NCI-H748 (cell line): ENCODE data around the gene KDM1A.

Source experiments
- DNase-seq: peaks from one replicate; lab custom pipeline; 2025; ENCODE audit not compliant: unreplicated experiment; lab: John Stamatoyannopoulos, UW

The KDM1A gene

DNA sequence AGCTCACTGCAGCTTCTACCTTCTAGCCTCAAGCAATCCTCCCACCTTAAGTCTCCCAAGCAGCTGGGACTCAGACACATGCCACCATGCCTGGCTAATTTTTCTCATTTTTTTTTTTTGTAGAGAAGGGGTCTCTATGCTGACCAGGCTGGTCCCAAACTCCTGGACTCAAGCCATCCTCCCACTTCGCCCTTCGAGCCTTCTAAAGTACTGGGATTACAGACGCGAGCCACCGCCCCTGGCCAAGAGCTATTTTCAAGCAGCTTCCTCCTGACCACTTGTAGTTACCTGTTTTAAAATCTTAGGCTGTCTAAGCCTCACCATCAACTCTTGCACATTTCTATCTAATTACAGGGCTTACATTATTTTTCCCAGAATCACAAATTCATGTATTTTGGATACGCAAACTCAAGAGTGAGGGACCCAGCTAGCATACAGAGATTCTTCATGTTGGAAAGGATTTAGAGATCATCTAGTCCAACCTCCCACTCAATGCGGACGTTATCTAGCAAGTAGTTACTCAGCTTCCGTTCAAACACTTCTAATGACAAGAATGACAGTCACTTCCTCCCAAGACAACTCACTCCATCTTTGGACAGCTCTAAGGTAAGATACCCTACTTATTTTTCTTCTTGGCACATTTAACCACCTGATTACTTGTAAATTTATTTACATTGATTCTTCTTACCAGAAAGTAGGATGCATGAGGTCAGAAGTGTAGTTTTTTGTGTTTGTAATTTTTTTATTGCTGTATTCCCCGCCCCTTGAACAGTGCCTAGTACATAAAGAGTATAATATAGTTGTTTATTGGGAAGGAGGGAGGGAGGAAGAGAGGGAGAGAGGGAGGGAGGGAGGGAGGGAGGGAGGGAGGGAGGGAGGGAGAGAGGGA, 84.0 kb downstream of the KDM1A start:
- DNase-seq = no peak

DNA sequence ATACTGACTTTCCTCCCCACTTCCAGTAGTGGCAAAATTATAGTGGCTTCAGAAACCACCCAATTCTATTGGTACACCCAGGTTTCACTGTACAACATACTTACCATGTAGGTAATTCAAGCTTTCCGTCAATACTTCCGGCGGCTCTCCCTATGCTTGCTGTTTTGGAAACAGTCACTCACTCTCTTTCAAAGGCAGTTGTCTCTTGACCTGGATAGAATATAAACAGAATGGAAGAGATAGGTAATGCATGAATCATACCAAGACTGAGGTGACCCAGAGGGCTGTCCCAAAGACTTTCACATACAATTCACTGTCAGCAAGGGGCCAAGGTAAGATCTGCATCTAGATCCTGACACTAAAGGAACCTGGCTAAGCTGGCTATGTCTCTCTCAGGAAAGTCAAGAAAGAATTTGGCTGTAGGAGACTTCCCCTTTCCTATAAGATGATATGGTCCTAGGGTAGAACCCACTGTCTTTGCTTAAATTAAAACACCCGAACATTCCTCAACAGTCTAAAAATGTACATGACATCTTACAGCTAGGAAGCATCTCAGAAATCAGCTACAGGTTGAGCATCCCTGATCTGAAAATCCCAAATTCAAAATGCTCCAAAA, 89.8 kb downstream of the KDM1A start:
- no peak for DNase-seq

DNA sequence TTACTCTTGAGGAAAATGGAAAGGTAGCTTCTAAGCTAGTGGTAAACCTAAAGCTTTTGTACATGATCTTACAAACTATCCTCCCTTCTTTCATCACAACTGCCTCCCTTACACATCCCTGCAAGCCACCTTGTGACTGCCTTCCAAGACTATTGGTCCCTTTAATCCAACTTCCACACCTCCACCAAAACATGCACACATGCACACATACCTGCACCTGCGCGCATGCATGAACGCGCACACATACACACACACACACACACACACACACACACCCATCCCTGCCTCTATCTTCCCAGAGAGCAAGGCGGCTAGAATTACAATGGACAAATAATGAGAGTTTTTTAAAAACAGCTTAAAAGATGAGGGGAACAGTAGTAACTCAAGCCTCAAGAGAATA, 91.1 kb downstream of the KDM1A start:
- DNase-seq = no peak

DNA sequence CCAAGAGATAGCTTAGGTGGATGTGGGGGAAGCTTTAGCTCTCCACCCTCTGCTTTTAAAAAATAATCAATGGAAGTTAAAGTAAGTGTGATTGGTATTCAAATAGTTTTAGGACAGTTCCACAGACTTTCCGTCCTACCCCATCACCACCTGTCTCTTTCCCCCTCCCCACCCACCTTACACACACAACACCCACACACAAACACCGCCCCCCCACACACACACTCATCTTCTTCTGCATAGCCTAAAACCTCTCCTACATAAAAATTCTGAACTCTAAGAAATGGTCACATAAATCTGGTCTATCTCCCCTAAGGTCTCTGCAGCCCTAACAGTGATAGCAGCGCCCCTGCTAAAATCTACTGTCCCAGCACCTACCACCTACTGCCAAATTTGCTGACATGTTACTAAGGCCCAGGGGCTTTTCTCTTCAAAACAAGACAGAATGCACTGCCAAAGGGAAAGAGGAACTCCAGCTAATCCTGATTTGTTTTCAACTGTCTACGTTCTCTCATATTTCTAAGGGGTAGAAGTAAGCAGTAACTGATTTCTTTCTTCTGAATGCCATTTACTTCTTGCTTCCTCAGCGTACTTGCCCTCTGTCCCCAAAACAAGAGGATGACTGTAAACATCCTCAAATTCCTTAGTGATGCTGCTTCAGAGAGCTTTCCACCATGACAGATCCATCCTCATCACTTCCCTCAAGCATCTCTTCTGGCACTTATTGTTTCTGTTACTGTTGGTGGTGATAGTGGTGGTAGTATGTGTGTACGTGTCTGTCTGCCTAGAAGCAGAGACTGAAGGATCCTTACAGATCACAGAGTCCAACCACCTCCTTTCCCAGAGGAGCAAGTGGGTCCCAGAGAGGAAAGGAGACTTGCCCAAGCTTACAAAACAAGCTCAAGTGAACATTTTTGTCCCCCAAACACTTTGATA, 92.6 kb downstream of the KDM1A start:
- DNase-seq = no peak

DNA sequence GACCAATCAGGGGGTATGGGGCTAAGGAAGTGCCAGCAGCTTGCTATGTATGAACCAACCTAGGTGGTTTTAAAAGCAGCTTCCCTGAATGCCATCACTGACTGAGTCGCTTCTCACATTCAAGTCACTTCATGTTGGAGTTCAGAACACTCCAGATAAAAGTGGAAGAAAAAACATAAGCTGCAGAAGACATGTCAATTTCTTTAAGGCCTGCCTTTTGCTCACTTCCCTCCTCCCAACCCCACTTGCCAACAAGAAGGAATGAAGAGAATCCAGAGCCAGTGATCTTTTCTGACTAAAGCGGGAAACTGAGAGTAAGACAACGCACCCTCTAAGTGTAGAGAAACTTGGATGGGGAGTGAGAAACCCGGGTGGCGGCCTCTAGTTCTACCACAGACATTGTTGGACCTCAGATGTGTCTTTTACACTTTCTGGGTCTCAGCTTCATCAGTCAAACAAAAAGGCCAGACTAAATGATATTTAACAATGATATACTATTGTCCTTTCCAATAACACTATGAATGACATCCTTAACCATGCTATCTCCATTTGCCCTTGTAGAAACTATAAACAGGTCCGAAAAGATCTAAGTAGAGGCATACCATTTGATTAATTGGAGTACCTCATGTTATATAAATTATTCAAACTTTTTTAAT, 95.3 kb downstream of the KDM1A start:
- DNase-seq = no peak

DNA sequence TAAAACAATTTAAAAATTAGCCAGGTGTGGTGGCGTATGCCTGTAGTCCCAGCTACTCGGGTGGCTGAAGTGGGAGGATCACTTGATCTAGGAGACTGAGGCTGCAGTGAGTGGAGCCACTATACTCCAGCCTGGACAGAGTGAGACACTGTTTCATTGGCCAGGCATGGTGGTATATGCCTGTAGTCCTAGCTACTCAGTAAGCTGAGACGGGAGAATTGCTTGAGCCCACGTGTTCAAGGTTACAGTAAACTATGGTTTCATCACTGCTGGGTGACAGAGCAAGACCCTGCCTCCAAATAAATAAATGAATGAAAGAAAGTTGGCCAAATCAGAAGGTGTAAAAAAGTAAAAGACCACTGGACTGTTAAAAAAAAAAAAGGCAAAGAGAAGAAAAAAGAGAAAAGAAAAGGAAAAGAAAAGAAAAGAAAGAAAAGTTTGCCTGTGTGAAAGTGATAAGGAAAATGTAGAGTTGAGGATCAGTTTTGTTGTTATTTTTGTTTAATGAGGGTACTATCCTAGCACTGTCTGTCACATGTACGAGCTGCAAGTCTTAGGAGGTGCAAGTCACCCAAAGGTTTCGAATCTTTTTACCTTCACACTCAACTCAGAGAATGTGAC, 97.1 kb downstream of the KDM1A start:
- no peak for DNase-seq

DNA sequence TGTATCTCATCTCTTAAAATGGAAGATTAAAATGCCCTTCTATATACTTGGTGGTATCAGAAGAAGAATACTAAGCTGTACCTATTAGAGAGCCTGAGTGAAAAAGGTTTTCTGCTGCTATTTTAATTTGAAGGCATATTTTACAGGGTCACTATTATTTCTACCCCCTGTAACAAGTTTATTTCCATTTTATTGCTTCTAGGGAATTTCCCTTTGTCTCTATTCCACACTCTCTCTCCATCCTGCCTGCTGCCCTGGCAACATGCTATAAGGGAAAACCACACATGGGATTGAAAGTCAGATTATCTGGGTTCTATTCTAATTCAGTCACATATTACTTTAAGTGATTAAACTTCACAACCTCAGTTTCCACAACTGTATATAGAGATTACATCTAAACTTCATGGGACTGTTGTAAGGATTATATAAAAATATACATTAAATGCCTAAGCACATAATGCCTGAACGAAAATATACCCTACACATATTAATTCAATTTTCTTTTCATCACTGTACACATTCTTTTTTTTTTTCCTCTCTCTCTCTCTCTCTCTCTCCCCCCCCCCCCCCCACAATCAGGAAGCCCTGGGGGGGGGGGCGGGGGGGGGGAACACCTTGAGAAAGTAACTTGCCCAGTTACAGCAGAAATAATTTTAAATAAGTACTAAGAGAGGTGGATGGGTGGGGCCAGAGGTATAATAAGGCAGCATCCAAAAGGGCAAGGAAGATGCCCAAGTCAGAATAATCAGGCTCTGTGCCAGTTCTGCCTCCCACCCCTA, 97.8 kb downstream of the KDM1A start:
- no peak for DNase-seq

DNA sequence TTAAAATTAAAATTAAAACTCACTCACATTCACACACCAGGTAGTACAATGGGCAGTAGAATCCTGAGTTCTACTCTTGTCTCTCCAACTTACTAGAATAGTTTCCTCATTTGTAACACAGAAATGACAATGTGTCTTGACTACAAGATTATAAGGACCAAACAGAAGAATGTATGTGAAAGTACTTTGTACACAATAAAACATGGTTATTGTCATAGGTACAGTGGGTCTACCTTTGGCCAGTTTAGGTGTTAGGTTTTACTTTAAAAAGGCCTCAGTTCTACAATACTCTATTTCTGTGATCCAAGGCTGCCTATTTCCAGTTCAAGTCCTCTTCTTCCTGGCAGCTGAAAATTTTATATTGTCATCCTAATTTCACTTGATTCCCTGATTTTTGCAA, 99.1 kb downstream of the KDM1A start:
- no peak for DNase-seq

DNA sequence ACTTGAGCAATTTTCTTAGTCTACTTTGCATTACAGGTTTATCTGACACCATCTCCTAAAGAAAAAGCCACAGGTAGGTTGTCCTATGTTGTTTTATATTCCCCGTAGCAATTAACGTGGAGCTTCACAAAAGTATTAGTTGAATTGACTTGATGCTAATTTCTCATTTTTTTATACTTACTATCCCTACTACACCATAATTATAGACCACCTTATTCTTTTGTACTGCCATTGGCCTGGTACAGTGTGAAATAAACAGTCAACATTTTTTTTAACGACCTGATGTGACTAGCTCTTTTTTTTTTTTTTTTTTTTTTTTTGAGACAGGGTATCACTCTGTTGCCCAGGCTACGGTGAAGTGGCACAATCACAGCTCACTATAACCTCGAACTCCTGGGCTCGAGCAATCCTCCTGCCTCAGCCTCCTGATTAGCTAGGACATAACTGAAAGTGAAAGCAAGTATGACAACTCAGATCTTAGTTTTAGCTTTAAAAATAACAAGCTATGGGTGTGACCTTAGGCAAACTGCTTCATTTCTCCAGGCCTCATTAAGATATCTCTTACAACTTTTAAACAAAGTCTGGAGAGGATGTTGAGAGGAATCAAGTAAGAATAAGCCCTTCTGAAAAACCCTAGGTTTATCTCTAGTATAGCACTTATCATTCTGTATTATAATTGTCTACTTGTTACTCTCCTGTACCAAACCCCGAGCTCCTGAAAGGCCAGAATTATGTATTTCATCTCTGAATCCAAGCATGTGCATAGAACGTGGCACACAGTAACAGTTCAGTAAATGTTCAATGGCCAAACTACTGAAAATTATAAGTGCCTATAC, 99.9 kb downstream of the KDM1A start:
- DNase-seq = no peak

DNA sequence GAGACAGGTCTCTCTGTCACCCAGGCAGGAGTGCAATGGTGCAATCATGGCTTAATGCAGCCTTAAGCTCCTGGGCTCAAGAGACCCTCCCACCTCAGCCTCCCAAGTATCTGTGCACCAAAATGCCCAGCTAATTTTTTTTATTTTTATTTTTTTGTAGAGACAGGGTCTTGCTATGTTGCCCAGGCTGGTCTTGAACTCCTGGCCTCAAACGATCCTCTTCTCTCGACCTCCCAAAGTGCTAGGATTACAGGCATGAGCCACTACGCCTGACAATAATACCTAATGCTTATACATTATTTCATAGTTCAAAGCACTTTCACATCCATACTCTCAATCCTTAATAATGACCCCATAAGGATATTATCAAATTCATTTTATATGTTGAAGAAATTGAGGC, 101.1 kb downstream of the KDM1A start:
- DNase-seq = no peak

DNA sequence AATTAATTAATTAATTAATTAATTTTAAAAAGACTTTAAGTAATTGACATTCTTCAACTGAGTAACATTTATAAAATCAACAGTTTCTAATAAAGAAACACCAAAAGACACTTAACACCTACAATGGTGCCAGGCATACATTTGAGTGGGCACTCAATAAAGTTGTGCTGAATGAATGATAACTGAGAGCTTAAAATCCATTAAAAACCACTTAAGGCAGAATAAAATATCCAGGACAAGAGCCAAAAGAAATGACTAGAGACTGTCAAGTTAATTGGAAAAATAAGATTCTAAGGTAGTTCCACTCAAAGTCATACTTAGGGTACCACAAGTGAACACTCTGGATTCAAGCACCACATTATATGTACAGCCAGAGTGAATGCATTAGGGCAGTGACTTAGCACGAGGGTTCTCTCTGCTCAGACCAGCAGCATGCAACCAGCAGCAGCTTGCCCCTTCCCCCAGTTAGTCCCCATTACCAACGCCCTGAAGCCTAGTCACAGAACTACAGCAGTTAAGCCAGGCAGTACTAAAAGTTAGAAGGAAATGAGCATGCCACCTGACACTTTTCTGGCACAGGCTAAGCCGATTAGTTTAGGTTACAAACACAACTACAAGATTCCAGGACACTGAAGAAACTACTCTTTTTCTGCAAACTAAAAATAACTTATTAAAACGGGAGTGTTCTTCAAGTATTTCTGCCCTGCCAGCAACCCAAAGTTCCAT, 102.9 kb downstream of the KDM1A start:
- no peak for DNase-seq

DNA sequence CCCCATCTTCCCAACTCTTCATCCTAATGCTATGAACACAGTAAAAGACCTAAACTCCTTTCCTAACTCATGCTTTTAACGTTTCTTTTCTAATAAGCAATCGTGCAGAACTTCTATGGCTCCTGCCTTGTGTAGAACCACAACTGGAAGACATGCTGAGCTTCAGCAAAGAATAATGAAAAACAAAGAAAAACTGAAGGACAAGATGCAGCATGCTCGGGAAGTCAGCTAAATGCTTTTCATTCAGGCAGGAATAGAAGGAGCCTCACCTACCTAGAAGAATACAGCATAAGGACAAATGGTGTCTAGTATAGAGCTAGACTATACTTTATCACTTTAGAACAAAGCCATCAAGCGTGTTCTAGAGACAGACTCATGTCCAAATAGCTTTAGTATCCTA, 103.5 kb downstream of the KDM1A start:
- DNase-seq = no peak

DNA sequence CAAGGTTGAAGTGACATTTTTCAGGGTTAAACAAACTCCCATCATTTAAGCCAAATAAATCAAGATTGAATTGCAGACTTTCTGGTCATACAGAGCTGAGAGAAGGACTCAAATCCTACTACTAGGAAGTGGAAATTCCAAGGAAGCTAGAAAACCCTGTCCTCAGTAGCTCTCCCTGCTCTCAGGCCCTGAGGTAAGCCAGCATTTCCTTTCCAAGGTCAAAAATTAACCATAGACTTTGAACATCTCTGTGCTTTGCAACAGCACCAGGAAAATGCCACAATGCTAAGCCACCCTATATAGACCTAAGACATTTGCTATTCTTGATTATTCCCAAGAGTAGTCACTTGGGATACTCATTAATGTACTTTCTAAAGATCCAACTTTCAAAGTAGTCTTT, 104.3 kb downstream of the KDM1A start:
- DNase-seq = no peak

DNA sequence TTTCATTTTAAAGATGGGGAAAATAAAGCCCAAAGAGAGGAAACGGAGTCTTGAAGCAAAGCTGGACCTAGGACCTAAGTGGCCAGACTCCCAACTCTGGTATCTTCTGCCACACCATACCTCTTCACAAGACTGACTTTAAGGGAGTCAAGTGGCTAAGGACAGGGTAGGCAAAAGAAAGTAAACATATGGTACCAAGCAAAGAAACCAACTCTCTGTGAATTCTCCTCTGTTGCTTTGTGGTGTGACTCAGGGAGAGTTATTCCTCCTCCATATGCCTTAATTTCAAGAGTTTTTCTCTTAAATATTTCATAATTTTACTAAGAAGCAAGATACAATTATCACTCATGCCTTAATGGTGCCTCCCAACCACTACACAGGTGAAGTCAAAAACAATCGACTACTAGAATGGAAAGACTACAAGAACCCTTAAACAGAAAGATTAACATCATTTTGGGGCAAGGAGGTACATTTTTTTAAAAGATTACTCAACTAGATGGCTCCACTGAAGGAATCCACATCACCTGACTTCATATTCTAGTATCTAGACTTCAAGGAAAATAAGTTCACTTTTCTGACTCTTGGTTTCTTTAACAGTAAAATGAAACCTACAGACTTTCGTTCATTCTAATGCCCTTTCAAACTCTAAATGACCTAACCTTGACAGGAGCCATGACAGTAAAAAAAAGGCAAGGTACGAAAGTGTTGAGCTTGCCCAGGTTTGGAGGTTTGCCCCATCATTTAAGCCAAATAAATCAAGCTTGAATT, 105.2 kb downstream of the KDM1A start:
- DNase-seq = no peak

DNA sequence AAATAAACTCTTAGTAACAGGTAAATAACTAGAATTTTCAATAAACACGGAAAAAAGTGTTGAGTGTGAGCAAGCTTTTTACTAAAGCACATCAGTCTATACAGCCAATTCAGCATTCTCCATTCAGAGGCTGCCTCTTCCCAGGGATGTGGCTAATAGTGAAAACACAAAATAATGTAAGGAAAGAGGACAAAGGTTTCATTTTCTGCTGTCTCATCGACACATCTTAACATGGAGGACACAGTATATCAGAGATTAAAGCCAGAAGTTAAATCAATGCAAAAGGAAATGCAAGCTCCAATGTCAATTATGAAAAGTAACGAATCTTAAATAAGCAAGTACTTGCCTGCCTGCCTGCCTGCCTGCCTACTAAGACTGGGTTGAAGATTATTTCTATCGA, 106.2 kb downstream of the KDM1A start:
- DNase-seq = no peak

DNA sequence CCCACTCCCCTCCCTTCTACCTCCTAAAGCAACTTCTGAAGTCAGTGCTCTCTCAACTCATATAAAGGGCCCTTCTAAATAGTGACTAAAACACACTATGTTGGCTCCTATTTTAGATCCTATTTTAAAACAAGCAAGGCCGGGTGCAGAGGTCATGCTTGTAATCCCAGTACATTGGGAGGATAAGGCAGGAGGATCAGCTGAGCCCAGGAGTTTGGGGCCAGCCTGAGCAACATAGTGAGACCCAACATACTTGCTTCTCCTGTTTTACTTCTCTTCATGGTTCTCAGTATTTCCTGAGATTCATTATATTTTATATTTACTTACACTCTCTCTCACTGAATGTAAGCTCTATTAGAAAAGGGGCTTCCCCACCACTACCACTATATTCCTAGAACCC, 106.9 kb downstream of the KDM1A start:
- no peak for DNase-seq

DNA sequence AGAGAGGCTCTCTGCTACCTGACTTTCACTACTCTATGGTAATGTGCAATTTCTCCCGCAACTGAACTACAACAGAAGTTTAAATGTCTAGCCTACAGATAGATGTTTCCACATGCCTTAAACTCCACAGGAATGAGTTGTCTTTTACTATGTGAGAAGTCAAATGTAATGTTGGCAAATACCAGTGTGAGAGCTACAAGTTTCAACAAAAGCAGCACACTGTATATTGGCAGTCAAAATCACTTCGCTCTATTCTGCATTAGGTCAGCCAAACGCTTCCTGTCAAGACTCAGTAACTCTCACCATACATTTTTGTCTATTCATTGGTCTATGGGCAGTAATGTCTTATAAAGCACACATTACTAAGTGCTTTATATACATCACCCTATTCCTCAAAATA, 107.5 kb downstream of the KDM1A start:
- no peak for DNase-seq

DNA sequence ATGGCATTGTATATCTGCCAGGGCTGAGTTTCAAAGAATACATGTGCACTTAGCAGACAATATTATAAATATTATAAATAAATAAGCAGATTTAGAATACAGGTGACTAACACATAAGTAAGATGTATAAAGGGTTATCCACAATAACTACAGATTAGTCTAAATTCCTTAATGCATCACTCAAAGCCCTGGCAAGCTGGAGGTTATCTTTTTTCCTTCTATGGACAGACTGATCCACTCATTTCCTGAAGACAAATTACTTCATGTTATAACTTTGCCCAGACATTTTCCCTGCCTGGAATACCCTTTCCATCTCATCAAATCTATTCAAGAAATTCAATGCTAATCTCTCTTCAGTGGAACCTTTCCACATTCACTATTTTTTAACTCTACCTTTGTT, 110.6 kb downstream of the KDM1A start:
- no peak for DNase-seq
